ENCODE measurements around the gene WWOX. TPM values are rescaled to one million over a fixed set of nuclear protein-coding genes. Genes with fewer than 3 reads are reported as not detected.

WWOX gene
- total and polyA plus RNA-seq, 2 experiments from 2014 or later = 17.0 to 39.8 TPM

DNA sequence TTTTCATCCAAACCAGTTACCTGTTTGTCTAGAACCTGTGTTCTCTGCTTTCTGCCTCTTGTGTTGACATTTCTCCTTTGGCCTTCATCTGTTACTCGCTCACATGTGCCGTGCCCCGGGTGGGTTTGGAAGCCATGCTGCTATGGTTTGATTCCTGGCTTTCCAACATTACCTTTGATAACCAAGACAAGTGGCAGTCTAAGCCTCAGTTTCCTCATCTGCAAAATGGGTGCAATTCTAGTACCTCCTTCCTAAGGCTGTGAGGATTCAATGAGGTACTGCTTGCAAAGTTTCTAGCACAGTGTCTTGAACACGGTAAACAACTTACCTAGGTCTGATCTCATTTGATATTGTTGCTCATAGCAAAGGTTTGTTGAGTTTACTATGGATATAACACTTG, 665.0 kb downstream of the WWOX start:
- H3K27ac ChIP-seq = no peak overlapping the region
- no peak for DNase-seq (ENCODE audit: low spot score)

GRCh38 chr16:78768226-78768625, 668.8 kb downstream of the WWOX start:
- WGBS (ENCODE audit: low lambda C conversion rate, missing lambda C conversion rate) = 93% methylated on average over 8 of the region's 8 CpGs
- TF ChIP-seq EZH2phosphoT487 (IDR thresholded peaks at IDR 0.05; ENCODE audit: low read depth, severe bottlenecking, unreplicated experiment) (no peak), CTCF (IDR thresholded peaks at IDR 0.05; ENCODE audit: poor library complexity) (no peak), EZH2 (IDR thresholded peaks at IDR 0.05; ENCODE audit: borderline replicate concordance) (no peak)
- Histone ChIP-seq H3K27ac (no peak overlapping the region), H3K9me3 (ENCODE audit: low read depth) (no peaks in the 10 kb centered on the region), H3K4me1 (ENCODE audit: insufficient read depth) (no peaks in the 10 kb centered on the region), H3K79me2 (no peaks in the 10 kb centered on the region), H4K20me1 (ENCODE audit: insufficient read depth, poor library complexity, severe bottlenecking) (no peaks in the 10 kb centered on the region), H3K27me3 (no peaks in the 10 kb centered on the region), H3K9me2 (replicated peaks; ENCODE audit: insufficient read depth) (no peaks in the 10 kb centered on the region), H2AFZ (no peak overlapping the region), H3K4me3 (no peak overlapping the region), H3K4me2 (no peak overlapping the region), H3K36me3 (replicated peaks; ENCODE audit: insufficient read depth, low read depth) (no peaks in the 10 kb centered on the region)
- DNase-seq (ENCODE audit: low spot score) = no peak

More for the DNA sequence above, 665.0 kb downstream of the WWOX start:
- H4K20me1 ChIP-seq (ENCODE audit: insufficient read depth, poor library complexity, severe bottlenecking) = no peaks in the 10 kb centered on the region
- H3K4me1 ChIP-seq (ENCODE audit: insufficient read depth) = peaks cover 9% of the 10 kb centered on the region
- no peak overlapping the region for H2AFZ ChIP-seq
- H3K27me3 ChIP-seq = no peaks in the 10 kb centered on the region
- no peaks in the 10 kb centered on the region for H3K9me3 ChIP-seq (ENCODE audit: low read depth)
- H3K4me2 ChIP-seq = no peak overlapping the region
- TF ChIP-seq CTCF (IDR thresholded peaks at IDR 0.05; ENCODE audit: poor library complexity) (no peak), EZH2phosphoT487 (IDR thresholded peaks at IDR 0.05; ENCODE audit: low read depth, severe bottlenecking, unreplicated experiment) (no peak), EZH2 (IDR thresholded peaks at IDR 0.05; ENCODE audit: borderline replicate concordance) (no peak)
- H3K36me3 ChIP-seq (replicated peaks; ENCODE audit: insufficient read depth, low read depth) = no peaks in the 10 kb centered on the region
- WGBS (ENCODE audit: low lambda C conversion rate, missing lambda C conversion rate) = 98% methylated on average over 4 of the region's 4 CpGs
- no peaks in the 10 kb centered on the region for H3K79me2 ChIP-seq
- H3K4me3 ChIP-seq = no peak overlapping the region
- H3K9me2 ChIP-seq (replicated peaks; ENCODE audit: insufficient read depth) = no peaks in the 10 kb centered on the region

GRCh38 chr16:78768718-78769117, 669.3 kb downstream of the WWOX start:
- 98% methylated on average over 9 of the region's 9 CpGs for WGBS (ENCODE audit: low lambda C conversion rate, missing lambda C conversion rate)
- Histone ChIP-seq H4K20me1 (ENCODE audit: insufficient read depth, poor library complexity, severe bottlenecking) (no peaks in the 10 kb centered on the region), H3K4me2 (no peak overlapping the region), H2AFZ (no peak overlapping the region), H3K9me3 (ENCODE audit: low read depth) (no peaks in the 10 kb centered on the region), H3K79me2 (no peaks in the 10 kb centered on the region), H3K27ac (no peak overlapping the region), H3K4me3 (no peak overlapping the region), H3K9me2 (replicated peaks; ENCODE audit: insufficient read depth) (no peaks in the 10 kb centered on the region), H3K4me1 (ENCODE audit: insufficient read depth) (no peaks in the 10 kb centered on the region), H3K27me3 (no peaks in the 10 kb centered on the region), H3K36me3 (replicated peaks; ENCODE audit: insufficient read depth, low read depth) (no peaks in the 10 kb centered on the region)
- TF ChIP-seq EZH2 (IDR thresholded peaks at IDR 0.05; ENCODE audit: borderline replicate concordance) = no peak
- TF ChIP-seq CTCF (IDR thresholded peaks at IDR 0.05; ENCODE audit: poor library complexity) = no peak
- no peak for TF ChIP-seq EZH2phosphoT487 (IDR thresholded peaks at IDR 0.05; ENCODE audit: low read depth, severe bottlenecking, unreplicated experiment)
- no peak for DNase-seq (ENCODE audit: low spot score)

Measured in hepatocyte (in vitro differentiated cells).